Liver (tissue), 9 donors: ENCODE measurements around the gene FUBP3. TPM values are rescaled to one million over a fixed set of nuclear protein-coding genes. Genes with fewer than 3 reads are reported as not detected.

Experiments
- DNase-seq: peaks from one replicate; pipeline ENCODE4 v3.0.0-alpha.2; 2017; ENCODE audit warnings: low spot score
- H3K27ac ChIP-seq, 2 donors: one replicate each; pipeline ENCODE4 v1.7.0; 2013; ENCODE audit warnings: inconsistent platforms in 2 of 2, low read length in 2 of 2, control low read depth in 1 of 2, low read depth in 1 of 2, mild to moderate bottlenecking in 1 of 2
- H3K27me3 ChIP-seq, 4 donors: one replicate each; pipeline versions ENCODE4 v1.6.1 to v1.7.0; 2013; ENCODE audit warnings: low read length in 3 of 4, inconsistent platforms in 1 of 4, mild to moderate bottlenecking in 1 of 4, moderate library complexity in 1 of 4; ENCODE audit not compliant: control insufficient read depth in 4 of 4, insufficient read depth in 4 of 4
- H3K36me3 ChIP-seq, 4 donors: one replicate each; pipeline versions ENCODE4 v1.6.1 to v1.7.0; 2013; ENCODE audit warnings: low read length in 3 of 4, mild to moderate bottlenecking in 3 of 4, low read depth in 1 of 4, moderate library complexity in 1 of 4; ENCODE audit not compliant: control insufficient read depth in 4 of 4, insufficient read depth in 3 of 4
- H3K4me1 ChIP-seq, 4 donors: one replicate each; pipeline versions ENCODE4 v1.6.1 to v1.7.0; 2013; ENCODE audit warnings: low read length in 3 of 4, mild to moderate bottlenecking in 3 of 4, moderate library complexity in 1 of 4; ENCODE audit not compliant: control insufficient read depth in 4 of 4, insufficient read depth in 4 of 4
- H3K4me3 ChIP-seq, 3 donors: one replicate each; pipeline versions ENCODE4 v1.6.1 to v1.7.0; 2013; ENCODE audit warnings: low read length in 3 of 3, control low read depth in 1 of 3, low read depth in 1 of 3, mild to moderate bottlenecking in 1 of 3
- H3K9ac ChIP-seq, 2 donors: one replicate each; pipeline ENCODE4 v1.7.0; 2013; ENCODE audit warnings: low read length in 2 of 2, mild to moderate bottlenecking in 2 of 2, moderate library complexity in 2 of 2, control low read depth in 1 of 2, low read depth in 1 of 2
- H3K9me3 ChIP-seq, 4 donors: one replicate each; pipeline versions ENCODE4 v1.6.1 to v1.7.0; 2013; ENCODE audit warnings: low read length in 3 of 4; ENCODE audit not compliant: control insufficient read depth in 4 of 4
- ATF3 ChIP-seq: IDR thresholded peaks from 2 replicates; pipeline ENCODE4 v1.6.1; 2016; ENCODE audit warnings: antibody characterized with exemption
- CTCF ChIP-seq: fragments of 150-350 bp; IDR thresholded peaks from 2 replicates; pipeline ENCODE4 v1.5.1; 2017; ENCODE audit warnings: improper control_type of control experiment, low read depth, low read length; ENCODE audit not compliant: missing input control
- EGR1 ChIP-seq, 2 donors: IDR thresholded peaks; 2 replicates each; pipeline ENCODE4 v1.6.1; 2016 to 2018; ENCODE audit warnings: antibody characterized with exemption in 2 of 2, low read depth in 2 of 2
- FOXA1 ChIP-seq: IDR thresholded peaks from 2 replicates; pipeline ENCODE4 v1.6.1; 2016; ENCODE audit warnings: antibody characterized with exemption
- FOXA2 ChIP-seq: IDR thresholded peaks from 2 replicates; pipeline ENCODE4 v1.6.1; 2016; ENCODE audit warnings: antibody characterized with exemption
- GABPA ChIP-seq, 2 donors: IDR thresholded peaks in 1 of 2; conservative IDR thresholded peaks in 1 of 2; 2 replicates each; pipeline ENCODE4 v1.6.1; 2016; ENCODE audit warnings: antibody characterized with exemption in 2 of 2, mild to moderate bottlenecking in 1 of 2, moderate library complexity in 1 of 2
- HNF4A ChIP-seq, 2 donors: conservative IDR thresholded peaks; 2 replicates each; pipeline ENCODE4 v1.6.1; 2016; ENCODE audit warnings: antibody characterized with exemption in 2 of 2, mild to moderate bottlenecking in 2 of 2
- HNF4G ChIP-seq: IDR thresholded peaks from 2 replicates; pipeline ENCODE4 v1.6.1; 2016; ENCODE audit warnings: antibody characterized with exemption
- JUND ChIP-seq, 2 donors: IDR thresholded peaks; 2 replicates each; pipeline ENCODE4 v1.6.1; 2016; ENCODE audit warnings: antibody characterized with exemption in 2 of 2
- MAX ChIP-seq: IDR thresholded peaks from 2 replicates; pipeline ENCODE4 v1.6.1; 2016; ENCODE audit warnings: antibody characterized with exemption
- NR2F2 ChIP-seq: IDR thresholded peaks from 2 replicates; pipeline ENCODE4 v1.6.1; 2016; ENCODE audit warnings: antibody characterized with exemption
- RAD21 ChIP-seq, 2 donors: IDR thresholded peaks; 2 replicates each; pipeline ENCODE4 v1.6.1; 2016; ENCODE audit warnings: antibody characterized with exemption in 2 of 2, mild to moderate bottlenecking in 2 of 2
- REST ChIP-seq: IDR thresholded peaks from 2 replicates; pipeline ENCODE4 v1.6.1; 2016; ENCODE audit warnings: antibody characterized with exemption, mild to moderate bottlenecking
- RXRA ChIP-seq, 2 donors: IDR thresholded peaks; 2 replicates each; pipeline ENCODE4 v1.6.1; 2017 to 2018; ENCODE audit warnings: antibody characterized with exemption in 2 of 2, mild to moderate bottlenecking in 1 of 2
- SP1 ChIP-seq: IDR thresholded peaks from 2 replicates; pipeline ENCODE4 v1.6.1; 2018; ENCODE audit warnings: antibody characterized with exemption, mild to moderate bottlenecking
- TAF1 ChIP-seq: conservative IDR thresholded peaks from 2 replicates; pipeline ENCODE4 v1.6.1; 2016; ENCODE audit warnings: antibody characterized with exemption, mild to moderate bottlenecking
- YY1 ChIP-seq: IDR thresholded peaks from 2 replicates; pipeline ENCODE4 v1.6.1; 2016; ENCODE audit warnings: antibody characterized with exemption, mild to moderate bottlenecking
- ZBTB33 ChIP-seq: IDR thresholded peaks from 2 replicates; pipeline ENCODE4 v1.6.1; 2016; ENCODE audit warnings: antibody characterized with exemption
- WGBS: extraction: QIAGEN DNeasy Blood & Tissue Kit; methylation state at CpG from one replicate; pipeline ENCODE4 v1.1.7; 2013; 5-methylcytosine and 5-hydroxymethylcytosine counted together
- polyA plus RNA-seq, 2 donors: library from polyadenylated mRNA; stranded (reverse) in 1 of 2; unstranded in 1 of 2; fragments of 200-250 nt in 1 of 2; fragments of >200 nt in 1 of 2; fragmentation: Nextera tagmentation in 1 of 2; extraction: Ambion mirVana in 1 of 2; gene quantifications; one replicate each; pipeline versions ENCODE4 v1.2.1 to v1.2.3, GENCODE V29; 2013 to 2015
- total RNA-seq, 2 donors: library from RNA; depleted of rRNA; stranded (reverse); fragments of >200 nt; gene quantifications; one replicate each; pipeline ENCODE4 v1.2.3, GENCODE V29; 2014
- donor health status: healthy.
- donor health status: healthy.
- donor health status: healthy.
- donor health status: healthy.
- donor health status: healthy.

Gene FUBP3
- total and polyA plus RNA-seq, 4 donors, result 16.1 to 39.0 (median 24.8) TPM

GRCh38 chr9:130682421-130683121 lies 103.2 kb downstream of the FUBP3 start:
- Histone ChIP-seq H3K36me3 (no peaks in the 10 kb centered on the region), H3K27me3 (no peaks in the 10 kb centered on the region), H3K4me3 (peak overlapping the region in 2 of 3 donors; percentile 7 to 58), H3K9me3 (peaks cover 0 to 6% (median under 1%) of the 10 kb centered on the region in 4 donors), H3K27ac (peak overlapping the region; percentile 22 to 61), H3K9ac (peak overlapping the region; percentile 12 to 20), H3K4me1 (peaks cover 9 to 24% (median 17%) of the 10 kb centered on the region in 4 donors)
- TF ChIP-seq FOXA1, result no peak
- TF ChIP-seq ATF3, result no peak
- peak; percentile 76 for TF ChIP-seq CTCF
- TF ChIP-seq GABPA (IDR thresholded peaks at IDR 0.05 in 1 of 2, conservative IDR thresholded peaks at IDR 0.05 in 1 of 2), result no peak
- no peak for TF ChIP-seq FOXA2
- peak; percentile 94 to 95 for TF ChIP-seq RAD21 (IDR thresholded peaks at IDR 0.05)
- TF ChIP-seq TAF1, result peak; percentile 27
- TF ChIP-seq SP1, result peak; percentile 13
- no peak for TF ChIP-seq NR2F2
- peak; percentile 56 for TF ChIP-seq REST
- TF ChIP-seq JUND (IDR thresholded peaks at IDR 0.05), result no peak
- peak in 1 of 2 donors; percentile 24 for TF ChIP-seq EGR1 (IDR thresholded peaks at IDR 0.05; ENCODE audit: low read depth in 2 of 2)
- TF ChIP-seq HNF4G, result no peak
- TF ChIP-seq ZBTB33, result no peak
- TF ChIP-seq MAX, result no peak
- peak in 1 of 2 donors; percentile 15 for TF ChIP-seq HNF4A (conservative IDR thresholded peaks at IDR 0.05)
- peak; percentile 26 to 63 for TF ChIP-seq RXRA (IDR thresholded peaks at IDR 0.05)
- TF ChIP-seq YY1, result no peak
- WGBS, result 3% methylated on average over 22 of the region's 22 CpGs
- DNase-seq, result peak; percentile 68
